Measurements from ENCODE around the gene GRIN2A. TPM values are rescaled to one million over a fixed set of nuclear protein-coding genes. Genes with fewer than 3 reads are reported as not detected.

GRIN2A gene
- total RNA-seq, 1 experiment from 2014 or later: not detected

DNA sequence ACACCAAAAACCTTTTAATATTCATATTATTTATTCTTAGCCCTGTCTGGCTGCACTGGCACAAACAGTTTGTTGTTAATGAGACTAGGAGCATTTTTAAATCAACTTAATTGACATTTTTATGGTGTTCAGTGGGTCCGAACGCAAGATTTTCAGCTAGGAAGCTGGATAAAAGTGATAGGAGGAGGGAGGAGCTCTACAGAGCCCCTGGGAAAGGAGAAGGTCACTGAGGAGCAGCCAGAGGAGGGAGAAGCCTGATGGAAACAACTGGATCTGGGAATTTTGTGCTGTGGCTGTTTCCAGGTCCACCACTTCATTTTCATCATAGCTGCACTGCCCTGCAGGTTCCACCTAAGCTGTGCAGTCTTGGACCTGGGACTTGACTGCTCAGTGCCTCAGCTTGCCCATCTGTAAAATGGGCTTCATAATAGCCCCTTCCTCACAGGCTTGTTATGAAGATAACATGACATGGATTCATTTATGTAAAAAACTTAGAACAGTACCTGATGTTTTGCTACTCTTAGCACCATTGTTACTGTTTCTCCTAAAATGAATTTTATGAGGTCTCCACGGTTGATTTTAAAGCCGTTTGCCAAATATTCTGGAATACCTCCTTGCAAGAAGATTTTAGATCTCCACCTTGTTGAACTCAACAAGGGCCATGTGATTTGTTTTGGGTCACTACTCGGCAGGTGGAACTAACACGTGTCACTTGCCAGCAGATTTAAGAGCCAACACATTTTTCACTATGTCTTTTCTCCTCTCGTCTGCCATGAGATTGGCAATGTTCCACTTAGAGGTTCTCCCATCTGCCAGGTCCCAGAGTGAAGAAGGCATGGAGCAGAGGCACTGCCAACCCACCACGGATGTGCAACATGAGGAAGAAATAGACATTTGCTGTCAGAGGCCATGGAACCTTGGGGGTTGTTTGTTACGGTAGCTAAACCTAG lies 18.7 kb upstream of the GRIN2A start:
- CTCF ChIA-PET: interaction anchor here (0.7 kb wide), 1 partner anchor 46 kb away, joined by 3 read pairs; no protein-coding TSS in a partner anchor
- POLR2A ChIA-PET: no interaction called here
- intact Hi-C loops (cut with micrococcal nuclease): no loop called here
- no peaks in the 10 kb centered on the region for H3K4me1 Mint-ChIP-seq (ENCODE audit: insufficient read depth, unreplicated experiment)
- H3K9me3 Mint-ChIP-seq (ENCODE audit: unreplicated experiment): peaks cover 7% of the 10 kb centered on the region
- BruUV-seq (replicated peaks): no TSS peak
- no peaks in the 10 kb centered on the region for H3K27me3 Mint-ChIP-seq (ENCODE audit: insufficient read depth, unreplicated experiment)
- H3K27ac Mint-ChIP-seq (ENCODE audit: low read depth, unreplicated experiment): no peak overlapping the region
- H3K4me3 Mint-ChIP-seq (ENCODE audit: unreplicated experiment): no peak overlapping the region
- TF ChIP-seq, protein P1, sequence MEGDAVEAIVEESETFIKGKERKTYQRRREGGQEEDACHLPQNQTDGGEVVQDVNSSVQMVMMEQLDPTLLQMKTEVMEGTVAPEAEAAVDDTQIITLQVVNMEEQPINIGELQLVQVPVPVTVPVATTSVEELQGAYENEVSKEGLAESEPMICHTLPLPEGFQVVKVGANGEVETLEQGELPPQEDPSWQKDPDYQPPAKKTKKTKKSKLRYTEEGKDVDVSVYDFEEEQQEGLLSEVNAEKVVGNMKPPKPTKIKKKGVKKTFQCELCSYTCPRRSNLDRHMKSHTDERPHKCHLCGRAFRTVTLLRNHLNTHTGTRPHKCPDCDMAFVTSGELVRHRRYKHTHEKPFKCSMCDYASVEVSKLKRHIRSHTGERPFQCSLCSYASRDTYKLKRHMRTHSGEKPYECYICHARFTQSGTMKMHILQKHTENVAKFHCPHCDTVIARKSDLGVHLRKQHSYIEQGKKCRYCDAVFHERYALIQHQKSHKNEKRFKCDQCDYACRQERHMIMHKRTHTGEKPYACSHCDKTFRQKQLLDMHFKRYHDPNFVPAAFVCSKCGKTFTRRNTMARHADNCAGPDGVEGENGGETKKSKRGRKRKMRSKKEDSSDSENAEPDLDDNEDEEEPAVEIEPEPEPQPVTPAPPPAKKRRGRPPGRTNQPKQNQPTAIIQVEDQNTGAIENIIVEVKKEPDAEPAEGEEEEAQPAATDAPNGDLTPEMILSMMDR (IDR thresholded peaks at IDR 0.05; ENCODE audit: unreplicated experiment): no peak
- no peaks in the 10 kb centered on the region for H3K36me3 Mint-ChIP-seq (ENCODE audit: insufficient read depth, unreplicated experiment)
- no peak for DNase-seq (ENCODE audit: unreplicated experiment)

DNA sequence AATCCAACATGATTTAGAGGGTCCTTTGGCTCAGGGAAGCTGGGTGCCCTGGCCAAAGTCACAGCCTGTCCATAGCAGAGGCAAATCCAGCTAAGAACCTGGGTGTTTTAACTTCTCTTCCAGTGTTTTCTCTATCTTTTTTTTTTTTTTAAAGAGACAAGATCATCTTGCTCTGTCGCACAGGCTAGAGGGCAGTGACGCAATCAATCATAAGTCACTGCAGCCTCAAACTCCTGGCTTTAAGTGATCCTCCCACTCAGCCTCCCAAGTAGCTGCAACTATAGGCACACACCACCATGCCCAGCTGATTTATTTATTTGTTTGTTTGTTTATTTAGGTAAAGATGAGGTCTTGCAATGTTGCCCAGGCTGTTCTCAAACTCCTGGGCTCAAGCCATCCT lies 14.8 kb upstream of the GRIN2A start:
- ChIA-PET POLR2A (no interaction called here), CTCF (interaction anchor here (0.7 kb wide), 1 partner anchor 921 kb away, joined by 6 read pairs; no protein-coding TSS in a partner anchor)
- H3K4me3 Mint-ChIP-seq (ENCODE audit: unreplicated experiment): no peak overlapping the region
- H3K27ac Mint-ChIP-seq (ENCODE audit: low read depth, unreplicated experiment): no peak overlapping the region
- no peaks in the 10 kb centered on the region for H3K36me3 Mint-ChIP-seq (ENCODE audit: insufficient read depth, unreplicated experiment)
- H3K27me3 Mint-ChIP-seq (ENCODE audit: insufficient read depth, unreplicated experiment): no peaks in the 10 kb centered on the region
- TF ChIP-seq, protein P1 (IDR thresholded peaks at IDR 0.05; ENCODE audit: unreplicated experiment): no peak
- intact Hi-C loops (cut with micrococcal nuclease): no loop called here
- BruUV-seq (replicated peaks): no TSS peak
- H3K9me3 Mint-ChIP-seq (ENCODE audit: unreplicated experiment): peaks cover 9% of the 10 kb centered on the region
- DNase-seq (ENCODE audit: unreplicated experiment): no peak
- H3K4me1 Mint-ChIP-seq (ENCODE audit: insufficient read depth, unreplicated experiment): no peaks in the 10 kb centered on the region

GRCh38 chr16:10191096-10191495 lies 8.9 kb upstream of the GRIN2A start:
- H3K27me3 Mint-ChIP-seq (ENCODE audit: insufficient read depth, unreplicated experiment): no peaks in the 10 kb centered on the region
- no peak for DNase-seq (ENCODE audit: unreplicated experiment)
- TF ChIP-seq, protein P1 (IDR thresholded peaks at IDR 0.05; ENCODE audit: unreplicated experiment): no peak
- intact Hi-C loops (cut with micrococcal nuclease): no loop called here
- no peaks in the 10 kb centered on the region for H3K4me1 Mint-ChIP-seq (ENCODE audit: insufficient read depth, unreplicated experiment)
- POLR2A ChIA-PET: no interaction called here
- CTCF ChIA-PET: interaction anchor here (0.5 kb wide), 1 partner anchor 8 kb away, joined by 3 read pairs; no protein-coding TSS in a partner anchor
- peaks cover 9% of the 10 kb centered on the region for H3K9me3 Mint-ChIP-seq (ENCODE audit: unreplicated experiment)
- BruUV-seq (replicated peaks): no TSS peak
- H3K27ac Mint-ChIP-seq (ENCODE audit: low read depth, unreplicated experiment): no peak overlapping the region
- H3K4me3 Mint-ChIP-seq (ENCODE audit: unreplicated experiment): no peak overlapping the region
- no peaks in the 10 kb centered on the region for H3K36me3 Mint-ChIP-seq (ENCODE audit: insufficient read depth, unreplicated experiment)

DNA sequence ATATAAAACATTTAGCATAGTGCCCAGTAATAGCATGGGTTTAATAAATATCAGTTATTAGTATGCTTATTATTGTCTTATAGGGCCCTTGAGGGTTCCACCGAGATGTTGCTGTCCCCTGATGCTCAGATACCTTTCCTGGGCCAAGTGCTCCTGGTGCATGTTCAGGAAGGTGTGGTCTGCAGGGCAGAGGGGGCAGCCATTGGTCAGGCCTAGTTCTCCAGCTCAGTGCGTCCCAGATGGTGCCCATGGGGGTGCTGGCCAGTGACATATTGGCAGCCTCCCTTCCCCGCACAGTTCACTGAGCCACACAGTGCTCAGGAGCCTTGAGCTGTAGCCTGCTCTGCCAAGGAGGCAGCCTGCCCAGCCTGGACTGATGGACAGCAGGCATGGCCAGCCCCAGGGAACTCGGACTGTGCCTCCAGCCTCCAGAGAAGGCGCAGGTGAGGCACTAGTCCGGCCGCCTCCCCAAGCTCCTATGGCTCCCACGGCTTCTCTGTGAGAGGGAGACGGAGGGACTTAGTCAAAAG lies 7.7 kb upstream of the GRIN2A start:
- no peak for DNase-seq (ENCODE audit: unreplicated experiment)
- H3K27ac Mint-ChIP-seq (ENCODE audit: low read depth, unreplicated experiment): no peak overlapping the region
- intact Hi-C loops (cut with micrococcal nuclease): no loop called here
- no peaks in the 10 kb centered on the region for H3K4me1 Mint-ChIP-seq (ENCODE audit: insufficient read depth, unreplicated experiment)
- H3K27me3 Mint-ChIP-seq (ENCODE audit: insufficient read depth, unreplicated experiment): no peaks in the 10 kb centered on the region
- TF ChIP-seq, protein P1 (IDR thresholded peaks at IDR 0.05; ENCODE audit: unreplicated experiment): no peak
- ChIA-PET CTCF (interaction anchor here (0.6 kb wide), 1 partner anchor 677 kb away, joined by 4 read pairs; no protein-coding TSS in a partner anchor), POLR2A (interaction anchor here (0.6 kb wide), 1 partner anchor 12 kb away, joined by 3 read pairs; no protein-coding TSS in a partner anchor)
- H3K4me3 Mint-ChIP-seq (ENCODE audit: unreplicated experiment): no peak overlapping the region
- BruUV-seq (replicated peaks): no TSS peak
- no peaks in the 10 kb centered on the region for H3K36me3 Mint-ChIP-seq (ENCODE audit: insufficient read depth, unreplicated experiment)
- peaks cover 1% of the 10 kb centered on the region for H3K9me3 Mint-ChIP-seq (ENCODE audit: unreplicated experiment)

Measured in MCF 10A (cell line).